Common myeloid progenitor, CD34-positive (primary cell): Measurements from ENCODE around the gene C16orf78.
A peak's percentile ranks its signal among the peaks of the same experiment; 100 is the strongest.

Experiments used
- CTCF ChIA-PET: fragments of 350-600 bp; sonication (Branson Sonifier 250); formaldehyde crosslinking; loops from one replicate; lab custom pipeline; 2021; ENCODE audit warnings: antibody characterized with exemption; lab: Charles Lee
- POLR2A ChIA-PET: fragments of 350-600 bp; sonication (Branson Sonifier 250); formaldehyde crosslinking; loops from one replicate; lab custom pipeline; 2021; ENCODE audit warnings: antibody characterized with exemption; lab: Charles Lee
- DNase-seq, 3 donors: peaks; one replicate each; pipeline versions ENCODE4 v3.0.0 to v3.0.0-alpha.2; 2013
- H3K27ac ChIP-seq, 2 experiments: 1 replicate in 1 of 2; 2 replicates in 1 of 2; pipeline ENCODE4 v1.7.0; 2013; ENCODE audit warnings: inconsistent platforms in 2 of 2, low read length in 2 of 2, mild to moderate bottlenecking in 2 of 2, low read depth in 1 of 2, moderate library complexity in 1 of 2; ENCODE audit not compliant: severe bottlenecking in 2 of 2, insufficient read depth in 1 of 2, poor library complexity in 1 of 2
- H3K27me3 ChIP-seq, 5 experiments: replicated peaks in 2 of 5; 1 replicate in 3 of 5; 2 replicates in 2 of 5; pipeline versions ENCODE4 v1.6.1 to v1.7.0; 2013; ENCODE audit warnings: low read length in 4 of 5, mild to moderate bottlenecking in 2 of 5, moderate library complexity in 2 of 5, inconsistent platforms in 1 of 5; ENCODE audit not compliant: insufficient read depth in 5 of 5, control insufficient read depth in 4 of 5
- H3K36me3 ChIP-seq, 4 experiments: 1 replicate in 2 of 4; 2 replicates in 2 of 4; pipeline versions ENCODE4 v1.6.1 to v1.7.0; 2013; ENCODE audit warnings: low read length in 3 of 4, control low read depth in 1 of 4, mild to moderate bottlenecking in 1 of 4; ENCODE audit not compliant: control insufficient read depth in 4 of 4, insufficient read depth in 4 of 4
- H3K4me1 ChIP-seq, 4 experiments: 1 replicate in 3 of 4; 2 replicates in 1 of 4; pipeline versions ENCODE4 v1.6.1 to v1.7.1; 2013; ENCODE audit warnings: low read length in 3 of 4, mild to moderate bottlenecking in 3 of 4, control low read depth in 1 of 4, inconsistent platforms in 1 of 4, moderate library complexity in 1 of 4; ENCODE audit not compliant: control insufficient read depth in 4 of 4, insufficient read depth in 4 of 4; ENCODE audit errors: control extremely low read depth in 1 of 4
- H3K4me3 ChIP-seq, 7 experiments: 1 replicate in 4 of 7; 2 replicates in 3 of 7; pipeline versions ENCODE4 v1.5.1 to v1.7.0; 2013; ENCODE audit warnings: mild to moderate bottlenecking in 7 of 7, low read length in 6 of 7, moderate library complexity in 6 of 7, inconsistent platforms in 2 of 7, low read depth in 2 of 7, control low read depth in 1 of 7; ENCODE audit not compliant: insufficient read depth in 4 of 7, control insufficient read depth in 1 of 7; ENCODE audit errors: extremely low read depth in 1 of 7
- H3K9me3 ChIP-seq, 5 experiments: 1 replicate in 4 of 5; 2 replicates in 1 of 5; pipeline versions ENCODE4 v1.6.1 to v1.7.1; 2013; ENCODE audit warnings: low read length in 4 of 5, mild to moderate bottlenecking in 2 of 5, inconsistent platforms in 1 of 5, low read depth in 1 of 5, moderate library complexity in 1 of 5; ENCODE audit not compliant: control insufficient read depth in 4 of 5, insufficient read depth in 2 of 5; ENCODE audit errors: control extremely low read depth in 1 of 5
- WGBS: methylation state at CpG from one replicate; pipeline ENCODE4 v1.1.5; 2013; ENCODE audit not compliant: insufficient coverage; 5-methylcytosine and 5-hydroxymethylcytosine counted together

C16orf78 gene

GRCh38 chr16:49333259-49333597 is 40.4 kb upstream of the C16orf78 start:
- ChIA-PET CTCF (interaction anchor here (1.1 kb wide), 1 partner anchor 16 kb away, joined by 5 read pairs; no protein-coding TSS in a partner anchor), POLR2A (interaction anchor here (0.6 kb wide), 1 partner anchor 1499 kb away, joined by 4 read pairs; no protein-coding TSS in a partner anchor)
- Histone ChIP-seq H3K36me3 (no peaks in the 10 kb centered on the region), H3K27me3 (peaks cover 0 to 2% (median 0%) of the 10 kb centered on the region in 5 experiments), H3K9me3 (no peaks in the 10 kb centered on the region), H3K4me3 (no peak overlapping the region), H3K4me1 (peaks cover 0 to 20% (median 5%) of the 10 kb centered on the region in 4 experiments), H3K27ac (no peak overlapping the region)
- 95% methylated on average over 6 of the region's 7 CpGs for WGBS
- DNase-seq: no peak

- H3K27ac ChIP-seq: no peak overlapping the region
- ChIA-PET POLR2A (no interaction called here), CTCF (interaction anchor here (0.8 to 1.4 kb wide), 3 partner anchors 12 to 49 kb away, joined by 3 to 6 read pairs (median 3); no protein-coding TSS in a partner anchor)
- no peak for DNase-seq
- WGBS: 92% methylated on average over 4 of the region's 8 CpGs
- H3K36me3 ChIP-seq: no peaks in the 10 kb centered on the region
- no peaks in the 10 kb centered on the region for H3K9me3 ChIP-seq
- H3K4me3 ChIP-seq: no peak overlapping the region
- peaks cover 0 to 29% (median 15%) of the 10 kb centered on the region in 4 experiments for H3K4me1 ChIP-seq
- H3K27me3 ChIP-seq: peaks cover 0 to 2% (median 0%) of the 10 kb centered on the region in 5 experiments
Observed at GRCh38 chr16:49335828-49336227, 37.8 kb upstream of the C16orf78 start.

DNA sequence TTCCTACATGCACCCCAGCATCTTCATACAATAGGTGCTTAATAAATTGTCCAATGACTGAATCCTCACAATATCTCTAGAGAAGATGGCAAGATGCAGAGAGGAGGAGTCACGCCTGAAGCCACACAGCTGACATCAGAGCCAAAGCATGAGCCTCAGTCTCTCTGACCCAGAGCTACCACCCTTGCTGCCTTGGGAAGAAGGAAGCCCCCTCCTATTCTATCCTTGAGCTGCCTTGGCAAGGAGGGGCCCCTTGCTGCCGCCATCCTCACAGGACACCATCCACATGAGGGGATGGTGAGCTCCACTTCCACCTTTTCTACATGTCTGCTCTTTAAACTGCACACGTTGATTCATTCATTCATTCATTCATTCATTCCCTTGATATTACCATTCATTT is 37.0 kb upstream of the C16orf78 start:
- peaks cover 0 to 4% (median 0%) of the 10 kb centered on the region in 5 experiments for H3K27me3 ChIP-seq
- peaks cover 0 to 23% (median 12%) of the 10 kb centered on the region in 4 experiments for H3K4me1 ChIP-seq
- ChIA-PET POLR2A (no interaction called here), CTCF (interaction anchor here (0.9 kb wide), 1 partner anchor 12 kb away, joined by 3 read pairs; no protein-coding TSS in a partner anchor)
- no peak for DNase-seq
- no peaks in the 10 kb centered on the region for H3K36me3 ChIP-seq
- H3K4me3 ChIP-seq: no peak overlapping the region
- no peak overlapping the region for H3K27ac ChIP-seq
- 93% methylated on average over 2 of the region's 3 CpGs for WGBS
- no peaks in the 10 kb centered on the region for H3K9me3 ChIP-seq

DNA sequence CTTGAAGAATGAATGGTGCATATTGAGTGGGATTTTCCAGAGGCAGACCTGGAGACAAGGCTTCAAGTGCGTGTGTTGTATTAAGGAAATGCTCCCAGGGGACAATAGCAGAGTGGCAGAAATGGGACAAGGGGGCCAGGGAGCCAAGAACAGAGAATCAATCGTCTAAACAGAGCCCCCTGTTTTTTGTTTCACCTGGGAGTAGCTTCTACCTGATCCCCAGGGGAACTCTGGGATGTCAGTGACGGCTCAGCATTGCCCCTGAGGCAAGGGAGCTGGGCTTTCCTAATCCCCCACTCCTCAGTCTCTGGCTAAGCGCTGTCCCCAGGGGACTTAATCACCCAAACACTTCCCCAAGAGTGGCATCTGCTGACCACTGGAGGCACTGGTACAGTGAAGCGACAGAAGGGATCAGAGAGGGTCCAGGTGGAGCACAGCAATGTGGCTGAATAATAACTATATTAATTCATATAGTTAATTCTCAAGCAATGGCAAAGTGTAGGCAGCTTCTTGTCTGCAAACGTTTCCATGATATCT is 35.7 kb upstream of the C16orf78 start:
- peaks cover 0 to 4% (median 0%) of the 10 kb centered on the region in 5 experiments for H3K27me3 ChIP-seq
- ChIA-PET CTCF (no interaction called here), POLR2A (no interaction called here)
- no peaks in the 10 kb centered on the region for H3K36me3 ChIP-seq
- no peak overlapping the region for H3K27ac ChIP-seq
- peaks cover 0 to 20% (median 12%) of the 10 kb centered on the region in 4 experiments for H3K4me1 ChIP-seq
- H3K4me3 ChIP-seq: no peak overlapping the region
- no peaks in the 10 kb centered on the region for H3K9me3 ChIP-seq
- DNase-seq: no peak
- 34% methylated on average over 4 of the region's 6 CpGs for WGBS

DNA sequence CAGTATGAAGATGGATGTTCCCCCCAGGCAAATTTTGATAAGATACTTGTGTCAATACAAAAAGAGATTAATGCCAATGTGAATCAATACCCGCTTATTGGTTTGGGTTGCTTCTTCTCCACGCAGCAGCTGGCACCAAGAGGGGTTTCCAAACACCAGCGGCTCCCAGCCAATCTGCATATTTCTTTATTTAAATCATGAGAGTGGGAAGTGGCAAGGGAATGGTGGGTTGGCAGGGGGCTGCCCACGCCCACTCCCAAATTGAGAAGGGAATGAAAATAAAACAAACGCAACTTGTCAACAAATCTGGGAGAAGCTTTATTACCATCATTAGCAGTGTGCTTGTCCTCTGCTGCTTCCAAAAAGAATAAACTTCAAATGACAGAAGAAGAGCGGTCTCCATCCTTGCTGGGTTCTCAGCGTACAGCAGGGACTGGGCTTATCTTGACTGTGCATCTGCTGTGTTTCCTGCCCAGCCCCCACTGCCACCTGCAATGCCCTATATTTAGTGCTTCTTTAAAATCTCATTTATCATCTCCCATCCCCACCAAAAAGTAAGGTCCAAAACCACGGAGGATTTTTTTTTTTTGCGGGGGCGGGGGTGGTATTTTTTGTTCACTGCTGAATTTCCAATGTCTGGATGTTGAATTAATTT is 34.9 kb upstream of the C16orf78 start:
- 0% methylated on average over 3 of the region's 10 CpGs for WGBS

DNA sequence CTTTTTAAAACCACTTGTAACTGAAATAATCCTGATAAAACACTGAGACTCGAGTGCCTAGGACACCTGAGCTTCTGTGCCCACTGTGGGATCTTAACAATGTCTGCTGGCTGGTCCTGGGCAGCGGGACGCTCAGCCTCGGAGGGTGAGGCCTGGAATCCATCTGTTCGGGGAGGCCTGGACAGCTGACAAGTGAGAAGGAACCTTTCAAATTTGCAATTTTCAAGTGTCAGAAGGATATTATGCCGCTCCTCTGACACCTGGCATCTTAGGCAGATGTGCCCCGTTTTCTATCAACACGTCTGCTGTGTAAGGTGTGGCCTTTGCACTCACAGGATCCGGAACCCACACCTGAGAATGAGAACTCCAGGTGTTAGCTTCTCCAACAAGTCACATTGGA is 33.1 kb upstream of the C16orf78 start:
- Histone ChIP-seq H3K9me3 (no peaks in the 10 kb centered on the region), H3K4me3 (no peak overlapping the region), H3K36me3 (no peaks in the 10 kb centered on the region), H3K27ac (no peak overlapping the region), H3K27me3 (peaks cover 0 to 7% (median 2%) of the 10 kb centered on the region in 5 experiments), H3K4me1 (peaks cover 0 to 20% (median 12%) of the 10 kb centered on the region in 4 experiments)
- ChIA-PET CTCF (interaction anchor here (0.8 to 2.6 kb wide), 3 partner anchors 9 to 13 kb away, joined by 3 to 7 read pairs (median 4); no protein-coding TSS in a partner anchor), POLR2A (no interaction called here)
- DNase-seq: no peak
- 95% methylated on average over 9 of the region's 9 CpGs for WGBS

More for the DNA sequence above, 34.9 kb upstream of the C16orf78 start:
- peaks cover 0 to 4% (median 0%) of the 10 kb centered on the region in 5 experiments for H3K27me3 ChIP-seq
- POLR2A ChIA-PET: no interaction called here
- no peak overlapping the region for H3K27ac ChIP-seq
- peaks cover 0 to 20% (median 12%) of the 10 kb centered on the region in 4 experiments for H3K4me1 ChIP-seq
- DNase-seq: peak; percentile 61 to 89 (median 86)
- no peaks in the 10 kb centered on the region for H3K9me3 ChIP-seq
- CTCF ChIA-PET: interaction anchor here (0.8 to 1.3 kb wide), 2 partner anchors 9 to 11 kb away, joined by 3 to 4 read pairs; no protein-coding TSS in a partner anchor
- H3K36me3 ChIP-seq: no peaks in the 10 kb centered on the region
- H3K4me3 ChIP-seq: no peak overlapping the region

DNA sequence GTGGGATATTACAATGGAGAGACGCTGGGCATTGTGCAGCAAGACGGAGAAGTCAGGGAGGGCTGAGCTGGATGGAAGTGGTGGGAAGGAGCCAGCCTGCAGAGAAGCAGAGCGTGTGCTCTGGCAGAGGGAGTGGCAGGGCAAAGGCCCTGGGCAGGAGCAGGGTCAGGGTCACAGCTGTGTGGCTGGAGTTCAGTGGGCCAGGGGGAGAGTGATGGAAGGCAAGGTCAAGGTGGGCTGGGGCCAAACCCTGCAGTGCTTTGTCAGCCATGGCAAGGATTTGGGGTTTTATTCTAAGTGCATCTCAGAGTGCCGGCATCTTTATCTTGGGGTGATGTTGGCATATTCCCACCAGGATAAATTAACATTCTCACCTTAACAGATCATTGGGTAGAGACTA is 31.9 kb upstream of the C16orf78 start:
- POLR2A ChIA-PET: no interaction called here
- Histone ChIP-seq H3K36me3 (no peaks in the 10 kb centered on the region), H3K4me3 (no peak overlapping the region), H3K4me1 (peaks cover 0 to 20% (median 12%) of the 10 kb centered on the region in 4 experiments), H3K9me3 (no peaks in the 10 kb centered on the region), H3K27ac (no peak overlapping the region), H3K27me3 (peaks cover 0 to 7% (median 2%) of the 10 kb centered on the region in 5 experiments)
- CTCF ChIA-PET: interaction anchor here (1.4 to 2.6 kb wide), 2 partner anchors 8 to 12 kb away, joined by 4 to 7 read pairs; no protein-coding TSS in a partner anchor
- 96% methylated on average over 3 of the region's 4 CpGs for WGBS
- no peak for DNase-seq
